Mucosa of rectum (tissue), 2 donors: ENCODE results near the gene MST1.

Experiments used
- H3K27ac ChIP-seq, 2 donors: one replicate each; pipeline ENCODE4 v1.7.0; 2013; ENCODE audit warnings: inconsistent platforms in 2 of 2, low read depth in 2 of 2, low read length in 2 of 2
- H3K27me3 ChIP-seq, 2 donors: one replicate each; pipeline ENCODE4 v1.7.0; 2013; ENCODE audit warnings: low read length in 2 of 2; ENCODE audit not compliant: control insufficient read depth in 2 of 2, insufficient read depth in 2 of 2
- H3K36me3 ChIP-seq, 2 donors: one replicate each; pipeline ENCODE4 v1.7.0; 2013; ENCODE audit warnings: low read length in 2 of 2; ENCODE audit not compliant: control insufficient read depth in 2 of 2, insufficient read depth in 2 of 2
- H3K4me1 ChIP-seq, 2 donors: one replicate each; pipeline ENCODE4 v1.7.0; 2013; ENCODE audit warnings: low read length in 2 of 2, mild to moderate bottlenecking in 1 of 2; ENCODE audit not compliant: control insufficient read depth in 2 of 2, insufficient read depth in 2 of 2
- H3K4me3 ChIP-seq, 2 donors: one replicate each; pipeline ENCODE4 v1.7.0; 2013; ENCODE audit warnings: low read length in 2 of 2
- H3K9ac ChIP-seq, 2 donors: one replicate each; pipeline ENCODE4 v1.7.0; 2013; ENCODE audit warnings: low read length in 2 of 2, low read depth in 1 of 2, mild to moderate bottlenecking in 1 of 2
- H3K9me3 ChIP-seq, 2 donors: one replicate each; pipeline ENCODE4 v1.7.0; 2013; ENCODE audit warnings: low read length in 2 of 2; ENCODE audit not compliant: control insufficient read depth in 2 of 2
- donor health status: healthy.
- donor health status: Normal muscosa, but diverticular disease.

Gene MST1

DNA sequence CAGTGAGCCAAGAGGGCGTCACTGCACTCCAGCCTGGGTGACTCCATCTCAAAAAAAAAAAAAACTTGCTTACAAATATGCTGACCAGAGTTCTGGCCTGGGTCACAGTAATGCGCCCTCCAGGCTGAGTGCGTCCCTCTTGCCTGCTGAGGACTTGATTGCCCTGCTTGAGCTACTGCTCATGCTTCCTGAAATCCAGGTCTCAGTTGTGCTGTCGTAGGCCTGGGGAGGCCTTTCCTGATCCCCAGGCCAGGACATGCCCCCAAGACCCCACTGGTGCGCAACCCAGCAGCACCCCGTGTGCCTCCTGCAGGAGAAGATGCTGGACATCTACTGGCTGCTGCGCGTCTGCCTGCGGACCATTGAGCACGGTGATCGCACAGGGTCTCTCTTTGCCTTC lies 22.9 kb upstream of the MST1 start:
- peaks cover 10 to 11% of the 10 kb centered on the region in 2 donors for H3K36me3 ChIP-seq
- no peak overlapping the region for H3K9ac ChIP-seq

DNA sequence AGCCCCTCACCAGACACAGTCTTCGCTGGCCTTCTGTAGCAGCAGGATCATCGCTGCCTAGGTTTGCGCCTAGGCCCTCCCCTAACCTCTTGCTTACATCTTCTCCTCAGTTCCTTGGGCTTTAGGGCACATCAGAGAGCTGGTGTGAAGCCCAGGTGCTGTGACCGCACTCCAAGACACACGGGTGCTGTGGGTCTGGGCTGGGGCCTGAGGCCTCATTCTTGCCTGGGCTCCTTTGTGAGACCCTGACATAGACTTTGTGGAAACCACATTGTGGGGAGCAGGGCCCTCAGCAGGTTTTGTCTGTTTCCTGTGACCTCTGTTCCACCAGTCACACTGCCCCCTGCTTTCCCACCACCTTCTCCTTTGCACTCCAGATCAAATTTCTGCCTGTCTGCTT lies 22.2 kb upstream of the MST1 start:
- Histone ChIP-seq H3K27me3 (no peaks in the 10 kb centered on the region), H3K4me3 (no peak overlapping the region), H3K27ac (no peak overlapping the region), H3K9ac (no peak overlapping the region), H3K36me3 (peaks cover 10 to 17% of the 10 kb centered on the region in 2 donors), H3K4me1 (no peaks in the 10 kb centered on the region), H3K9me3 (no peaks in the 10 kb centered on the region)

More for the DNA sequence above, 22.9 kb upstream of the MST1 start:
- H3K27ac ChIP-seq = no peak overlapping the region
- no peak overlapping the region for H3K4me3 ChIP-seq
- H3K4me1 ChIP-seq = no peaks in the 10 kb centered on the region
- no peaks in the 10 kb centered on the region for H3K27me3 ChIP-seq
- H3K9me3 ChIP-seq = no peaks in the 10 kb centered on the region

DNA sequence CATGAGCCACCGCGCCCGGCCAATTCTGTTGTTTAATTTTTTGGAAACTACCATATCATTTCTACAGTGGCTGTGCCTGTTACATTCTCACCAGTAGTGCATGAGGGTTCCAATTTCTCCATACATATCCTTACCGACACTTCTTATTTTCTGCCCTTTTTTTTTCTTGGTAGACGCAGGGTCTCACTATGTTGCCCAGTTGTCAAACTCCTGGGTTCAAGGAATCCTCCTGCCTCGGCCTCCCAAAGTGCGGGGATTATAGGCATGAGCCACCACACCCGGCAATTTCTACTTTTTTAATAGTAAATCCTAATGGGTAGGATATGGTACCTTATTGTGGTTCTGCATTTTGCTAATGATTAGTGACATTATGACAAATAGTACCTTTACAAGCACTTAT lies 20.6 kb upstream of the MST1 start:
- Histone ChIP-seq H3K4me3 (no peak overlapping the region), H3K4me1 (no peaks in the 10 kb centered on the region), H3K36me3 (peaks cover 12 to 23% of the 10 kb centered on the region in 2 donors), H3K9ac (no peak overlapping the region), H3K27ac (no peak overlapping the region), H3K9me3 (no peaks in the 10 kb centered on the region), H3K27me3 (no peaks in the 10 kb centered on the region)

DNA sequence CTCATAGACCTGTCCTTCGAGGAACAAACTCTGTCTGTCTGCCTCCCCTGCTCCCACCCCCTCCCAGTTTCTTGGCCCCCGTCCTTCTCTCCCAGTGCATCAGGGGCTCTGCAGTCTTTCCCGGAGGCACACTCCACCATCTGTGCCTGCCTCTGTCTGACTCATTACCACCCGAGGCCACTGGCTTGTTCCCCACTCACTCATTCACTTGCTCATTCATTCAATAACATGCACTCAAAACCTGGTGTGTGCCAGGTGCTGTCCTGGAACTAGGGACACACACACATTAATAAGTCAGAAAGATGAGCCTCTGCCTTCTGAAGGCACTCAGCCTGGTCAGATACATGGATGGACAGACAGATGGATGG lies 17.8 kb upstream of the MST1 start:
- Histone ChIP-seq H3K27me3 (no peaks in the 10 kb centered on the region), H3K36me3 (peaks cover 8 to 22% of the 10 kb centered on the region in 2 donors), H3K27ac (no peak overlapping the region)

DNA sequence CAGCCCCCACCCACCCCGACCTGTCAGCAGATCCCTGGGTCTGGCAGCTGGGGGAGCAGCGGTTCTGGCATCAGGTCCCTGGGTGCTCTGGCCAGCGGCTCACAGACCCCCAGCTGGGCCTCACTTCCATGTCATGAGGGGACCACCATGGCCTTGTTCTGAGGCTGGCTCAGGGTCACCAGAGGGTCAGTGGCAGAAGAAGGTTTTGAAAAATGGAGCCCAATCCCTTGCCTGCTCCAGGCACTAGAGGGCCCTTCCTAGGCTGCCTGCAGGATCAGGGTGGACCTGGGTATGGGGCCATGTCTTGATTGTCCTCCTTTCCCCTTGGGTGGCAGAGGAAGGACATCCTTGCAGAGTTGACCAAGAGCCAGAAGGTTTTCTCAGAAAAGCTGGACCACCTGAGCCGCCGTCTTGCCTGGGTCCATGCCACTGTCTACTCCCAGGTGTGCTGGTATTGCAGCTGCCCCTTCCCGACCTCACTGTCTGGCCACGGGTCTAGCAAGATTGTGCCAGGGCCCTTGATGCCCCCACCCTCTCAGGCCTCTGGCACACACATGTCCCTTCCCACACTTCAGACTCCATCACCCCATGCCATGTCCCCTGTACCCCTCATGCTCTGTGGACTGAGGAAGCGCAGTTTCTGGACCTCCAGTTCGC lies 17.3 kb upstream of the MST1 start:
- peaks cover 8 to 26% of the 10 kb centered on the region in 2 donors for H3K36me3 ChIP-seq

More for the DNA sequence above, 17.8 kb upstream of the MST1 start:
- H3K9me3 ChIP-seq = no peaks in the 10 kb centered on the region
- no peak overlapping the region for H3K9ac ChIP-seq
- no peak overlapping the region for H3K4me3 ChIP-seq
- H3K4me1 ChIP-seq = no peaks in the 10 kb centered on the region

DNA sequence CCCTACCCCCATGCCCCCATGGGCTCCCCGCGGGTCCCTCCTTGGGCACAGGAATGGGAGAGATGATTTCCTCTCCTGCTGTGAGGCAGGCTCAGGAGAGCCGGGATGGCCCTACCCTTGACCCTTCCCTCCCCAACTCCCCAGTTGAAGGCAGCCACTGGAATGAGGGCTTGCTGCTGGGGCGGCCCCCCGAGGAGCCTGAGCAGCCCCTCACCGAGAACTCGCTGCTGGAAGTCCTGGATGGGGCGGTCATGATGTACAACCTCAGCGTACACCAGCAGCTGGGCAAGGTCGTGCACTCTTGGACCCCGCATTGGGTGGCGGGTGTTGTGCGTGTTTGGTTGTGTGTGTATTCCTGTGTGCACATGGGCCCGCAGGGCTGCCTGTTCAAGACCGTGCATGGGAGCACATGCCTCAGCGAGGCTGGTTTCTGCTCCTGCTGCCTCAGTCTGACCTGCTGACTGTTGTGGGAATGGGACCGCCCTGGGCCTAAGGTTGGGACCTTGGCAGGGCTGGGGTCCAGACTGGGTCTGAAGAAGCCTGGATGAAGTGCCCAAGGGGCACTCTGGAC lies 16.2 kb upstream of the MST1 start:
- H3K9me3 ChIP-seq = no peaks in the 10 kb centered on the region
- H3K4me1 ChIP-seq = no peaks in the 10 kb centered on the region
- H3K27me3 ChIP-seq = no peaks in the 10 kb centered on the region
- no peak overlapping the region for H3K9ac ChIP-seq
- no peak overlapping the region for H3K27ac ChIP-seq
- H3K4me3 ChIP-seq = no peak overlapping the region
- H3K36me3 ChIP-seq = peaks cover 8 to 35% of the 10 kb centered on the region in 2 donors

More for the DNA sequence above, 17.3 kb upstream of the MST1 start:
- no peak overlapping the region for H3K27ac ChIP-seq
- no peaks in the 10 kb centered on the region for H3K9me3 ChIP-seq
- H3K27me3 ChIP-seq = no peaks in the 10 kb centered on the region
- no peak overlapping the region for H3K4me3 ChIP-seq
- no peaks in the 10 kb centered on the region for H3K4me1 ChIP-seq
- no peak overlapping the region for H3K9ac ChIP-seq

DNA sequence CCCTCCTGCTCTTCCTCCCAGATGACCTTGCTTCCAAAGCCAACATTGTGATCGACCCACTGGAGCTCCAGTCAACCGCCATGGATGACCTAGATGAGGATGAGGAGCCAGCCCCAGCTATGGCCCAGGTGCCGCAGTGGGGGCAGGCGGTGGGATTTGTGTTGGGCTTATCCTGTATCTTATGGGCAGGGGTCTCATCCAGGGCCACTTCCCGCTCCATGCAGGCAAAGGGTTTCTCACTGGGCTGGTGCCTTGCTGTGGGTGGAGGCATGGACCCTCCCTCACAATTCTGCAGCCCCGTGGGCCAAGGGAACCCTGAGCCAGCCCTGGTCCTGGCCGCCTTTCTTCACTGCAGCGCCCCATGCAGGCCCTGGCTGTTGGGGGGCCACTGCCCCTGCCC lies 15.4 kb upstream of the MST1 start:
- H3K9ac ChIP-seq = no peak overlapping the region
- H3K9me3 ChIP-seq = no peaks in the 10 kb centered on the region
- peaks cover 11 to 43% of the 10 kb centered on the region in 2 donors for H3K36me3 ChIP-seq
- H3K27ac ChIP-seq = no peak overlapping the region
- H3K27me3 ChIP-seq = no peaks in the 10 kb centered on the region
- no peaks in the 10 kb centered on the region for H3K4me1 ChIP-seq
- H3K4me3 ChIP-seq = no peak overlapping the region

DNA sequence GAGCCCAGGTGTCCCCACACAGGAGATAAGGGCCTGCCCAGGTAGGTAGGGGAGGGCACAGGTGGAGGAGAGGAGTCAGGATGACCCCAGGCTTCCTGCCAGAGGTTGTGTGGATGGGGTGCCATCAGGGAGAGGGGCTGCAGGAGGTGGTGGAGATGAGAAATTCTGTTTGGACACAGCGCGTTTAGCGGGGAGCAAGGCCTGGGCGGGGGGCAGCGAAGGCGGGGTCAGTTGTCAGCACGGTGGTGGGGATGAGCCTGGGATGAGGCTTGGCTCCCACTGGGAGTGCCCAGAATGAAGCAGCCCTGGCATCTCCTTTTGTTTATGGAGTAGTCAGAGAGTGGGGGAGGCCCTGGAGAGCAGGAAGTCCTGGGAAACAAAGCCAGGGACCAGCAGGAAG lies 14.7 kb upstream of the MST1 start:
- H3K9ac ChIP-seq = no peak overlapping the region
- no peaks in the 10 kb centered on the region for H3K4me1 ChIP-seq
- no peaks in the 10 kb centered on the region for H3K27me3 ChIP-seq
- no peak overlapping the region for H3K4me3 ChIP-seq
- peaks cover 11 to 45% of the 10 kb centered on the region in 2 donors for H3K36me3 ChIP-seq
- H3K27ac ChIP-seq = no peak overlapping the region
- no peaks in the 10 kb centered on the region for H3K9me3 ChIP-seq

DNA sequence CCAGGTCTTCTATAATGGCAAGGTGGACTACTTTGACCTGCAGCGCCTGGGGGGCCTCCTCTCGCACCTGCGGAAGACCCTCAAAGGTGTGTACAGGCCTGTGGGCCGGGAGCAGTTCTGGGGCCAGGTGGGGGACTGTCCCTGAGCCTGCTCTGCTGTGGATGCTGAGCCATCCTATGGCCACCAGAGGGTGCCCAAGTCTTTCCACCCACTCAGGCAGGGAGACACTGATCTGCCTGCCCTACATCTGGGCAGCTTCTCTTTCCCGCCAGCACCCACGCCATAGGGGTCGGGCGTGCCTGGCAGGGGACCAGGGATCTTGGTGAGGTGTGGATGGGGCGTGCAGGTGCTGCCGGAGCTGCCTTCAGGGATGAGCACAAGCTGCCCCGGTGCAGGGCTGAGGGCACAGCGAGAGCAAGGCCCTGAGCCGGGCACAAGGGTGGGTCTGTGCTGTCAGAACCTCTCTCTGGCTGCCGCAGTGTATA lies 14.2 kb upstream of the MST1 start:
- H3K4me3 ChIP-seq = no peak overlapping the region
- no peaks in the 10 kb centered on the region for H3K27me3 ChIP-seq
- no peaks in the 10 kb centered on the region for H3K4me1 ChIP-seq
- no peak overlapping the region for H3K9ac ChIP-seq
- no peaks in the 10 kb centered on the region for H3K9me3 ChIP-seq
- H3K36me3 ChIP-seq = peaks cover 11 to 49% of the 10 kb centered on the region in 2 donors
- no peak overlapping the region for H3K27ac ChIP-seq

DNA sequence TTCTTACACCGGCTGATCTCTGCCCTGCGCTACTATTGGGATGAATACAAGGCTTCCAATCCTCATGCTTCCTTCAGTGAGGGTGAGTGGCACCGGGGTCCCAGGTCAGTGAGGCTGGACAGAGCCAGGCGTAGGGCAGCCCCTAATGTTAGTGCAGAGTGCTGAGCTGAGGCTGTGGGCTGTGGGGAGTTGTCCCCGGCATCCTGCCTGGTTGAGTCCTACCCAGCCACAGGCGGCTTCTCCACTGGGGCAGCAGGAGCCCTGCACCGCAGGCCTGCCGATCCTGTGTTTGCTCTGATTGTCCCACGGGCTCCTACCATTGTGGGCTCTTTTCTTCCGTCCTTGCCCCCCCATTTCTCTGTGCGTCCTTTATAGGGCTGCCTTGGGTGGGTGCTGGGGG lies 13.4 kb upstream of the MST1 start:
- no peaks in the 10 kb centered on the region for H3K9me3 ChIP-seq
- H3K4me1 ChIP-seq = no peaks in the 10 kb centered on the region
- no peak overlapping the region for H3K4me3 ChIP-seq
- peaks cover 14 to 57% of the 10 kb centered on the region in 2 donors for H3K36me3 ChIP-seq
- H3K9ac ChIP-seq = no peak overlapping the region
- H3K27me3 ChIP-seq = no peaks in the 10 kb centered on the region
- H3K27ac ChIP-seq = no peak overlapping the region
